Right lobe of liver (tissue), 6 donors: Measurements from ENCODE around the gene COX19. TPM values are rescaled to one million over a fixed set of nuclear protein-coding genes. Genes with fewer than 3 reads are reported as not detected.

ENCODE experiments used
- ATAC-seq, 4 donors: fragments of 200-7000 bp; cut with Tn5 transposase; one replicate each; pipeline ENCODE4 v1.9.1; 2020; ENCODE audit warnings: mild to moderate bottlenecking in 4 of 4, moderate library complexity in 4 of 4
- DNase-seq, 3 donors: peaks; one replicate each; pipeline ENCODE4 v3.0.0-alpha.2; 2020
- H3K27ac ChIP-seq, 3 donors: fragments of 200-600 bp; one replicate each; pipeline ENCODE4 v1.8.0; 2022
- H3K27me3 ChIP-seq, 2 donors: fragments of 200-600 bp; one replicate each; pipeline ENCODE4 v1.8.0; 2022
- H3K36me3 ChIP-seq, 4 donors: fragments of 200-600 bp; sonication (generic) in 1 of 4; one replicate each; pipeline versions ENCODE4 v1.5.1 to v1.8.0; 2017 to 2022; ENCODE audit warnings: control low read depth in 1 of 4
- H3K4me1 ChIP-seq, 4 donors: fragments of 200-600 bp; sonication (generic) in 1 of 4; one replicate each; pipeline versions ENCODE4 v1.5.1 to v1.8.0; 2017 to 2022; ENCODE audit warnings: control low read depth in 1 of 4
- H3K4me3 ChIP-seq, 3 donors: fragments of 200-600 bp; one replicate each; pipeline ENCODE4 v1.8.0; 2022
- H3K9me3 ChIP-seq, 4 donors: fragments of 200-600 bp; sonication (generic) in 1 of 4; one replicate each; pipeline versions ENCODE4 v1.5.1 to v1.8.0; 2017 to 2022; ENCODE audit warnings: control low read depth in 1 of 4
- CTCF ChIP-seq, 4 donors: fragments of 200-600 bp in 3 of 4; fragments of 450-650 bp in 1 of 4; IDR thresholded peaks; one replicate each; pipeline versions ENCODE4 v1.5.1 to v1.8.0; 2016 to 2022; ENCODE audit warnings: antibody characterized with exemption in 4 of 4, mild to moderate bottlenecking in 2 of 4
- POLR2A ChIP-seq: fragments of 450-650 bp; IDR thresholded peaks from one replicate; pipeline ENCODE4 v1.6.1; 2017; ENCODE audit warnings: antibody characterized with exemption, mild to moderate bottlenecking
- WGBS: methylation state at CpG from one replicate; pipeline ENCODE4 v1.1.6; 2018; ENCODE audit warnings: low coverage, low lambda C conversion rate; ENCODE audit not compliant: insufficient coverage; ENCODE audit errors: missing lambda C conversion rate; 5-methylcytosine and 5-hydroxymethylcytosine counted together
- intact Hi-C, 2 donors: fragments of 100-400 bp; cut with DNase I; formaldehyde crosslinking; loops; one replicate each; pipeline versions ENCODE4 v1.11.2 to v1.14.1; 2022
- total RNA-seq, 6 experiments: library from RNA; depleted of rRNA in 2 of 6; stranded (reverse); fragments of >200 nt in 2 of 6; fragmentation: NEBNext Ultra II Directional in 3 of 6; extraction: Animal tissue kit (Norgen Biotek cat#: 25700) in 3 of 6; gene quantifications; one replicate each; pipeline versions ENCODE4 v1.1.0 to v1.2.4, GENCODE V29; 2016 to 2023
- donor health status: DM: no; HTN: yes; CAD: no.
- donor health status: DM: no; HTN: no; CAD: no.
- donor health status: DM: no; HTN: no; CAD: no.
- donor health status: DM: no; HTN: yes; CAD: no.
- donor health status: DM: no; HTN: yes; CAD: no.

Gene COX19
- total RNA-seq, 6 experiments from 2014 or later, result 3.2 to 6.5 (median 4.0) TPM

- intact Hi-C loops, result loop anchor here (10.0 kb wide), 2 partner anchors 154 to 184 kb away; no protein-coding TSS in a partner anchor
- ATAC-seq, result no peak
- Histone ChIP-seq H3K4me1 (peaks cover 0 to 7% (median 0%) of the 10 kb centered on the region in 4 donors), H3K9me3 (no peaks in the 10 kb centered on the region), H3K36me3 (no peaks in the 10 kb centered on the region), H3K4me3 (no peak overlapping the region), H3K27ac (no peak overlapping the region), H3K27me3 (no peaks in the 10 kb centered on the region)
- no CpG with 5 or more reads among the region's 36 CpGs for WGBS
- TF ChIP-seq POLR2A (no peak), CTCF (IDR thresholded peaks at IDR 0.05) (no peak)
- DNase-seq, result no peak
These were observed 15.1 kb upstream of the COX19 start for GRCh38 chr7:990352-990932.

GRCh38 chr7:988963-989529 is 13.7 kb upstream of the COX19 start:
- WGBS, result 76% methylated on average over 4 of the region's 15 CpGs
- no peak overlapping the region for H3K27ac ChIP-seq
- H3K9me3 ChIP-seq, result no peaks in the 10 kb centered on the region
- TF ChIP-seq POLR2A, result no peak
- TF ChIP-seq CTCF (IDR thresholded peaks at IDR 0.05), result no peak
- ATAC-seq, result no peak
- intact Hi-C loops, result no loop called here
- DNase-seq, result no peak
- no peak overlapping the region for H3K4me3 ChIP-seq
- peaks cover 0 to 7% (median 0%) of the 10 kb centered on the region in 4 donors for H3K4me1 ChIP-seq
- H3K36me3 ChIP-seq, result no peaks in the 10 kb centered on the region
- H3K27me3 ChIP-seq, result no peaks in the 10 kb centered on the region

- WGBS, result 0% methylated on average over 4 of the region's 24 CpGs
- Histone ChIP-seq H3K4me1 (peaks cover 0 to 7% (median 0%) of the 10 kb centered on the region in 4 donors), H3K9me3 (no peaks in the 10 kb centered on the region), H3K36me3 (no peaks in the 10 kb centered on the region), H3K27me3 (no peaks in the 10 kb centered on the region), H3K27ac (no peak overlapping the region), H3K4me3 (no peak overlapping the region)
- no peak for ATAC-seq
- DNase-seq, result no peak
- intact Hi-C loops, result no loop called here
- TF ChIP-seq POLR2A (no peak), CTCF (IDR thresholded peaks at IDR 0.05) (no peak)
These were observed 13.1 kb upstream of the COX19 start for GRCh38 chr7:988426-988911.

- Histone ChIP-seq H3K27ac (no peak overlapping the region), H3K4me3 (no peak overlapping the region), H3K27me3 (no peaks in the 10 kb centered on the region), H3K36me3 (no peaks in the 10 kb centered on the region), H3K9me3 (no peaks in the 10 kb centered on the region), H3K4me1 (peaks cover 0 to 6% (median 0%) of the 10 kb centered on the region in 4 donors)
- intact Hi-C loops, result no loop called here
- ATAC-seq, result no peak
- DNase-seq, result no peak
- TF ChIP-seq CTCF (IDR thresholded peaks at IDR 0.05) (no peak), POLR2A (no peak)
- WGBS, result 50% methylated on average over 2 of the region's 6 CpGs
These were observed 12.6 kb upstream of the COX19 start for GRCh38 chr7:987909-988308.
